ENCODE data around the gene ATP2B2. TPM values are rescaled to one million over a fixed set of nuclear protein-coding genes. Genes with fewer than 3 reads are reported as not detected.
A peak's percentile ranks its signal among the peaks of the same experiment; 100 is the strongest.

ATP2B2 gene
- total RNA-seq, 1 experiment from 2014 or later = not detected

DNA sequence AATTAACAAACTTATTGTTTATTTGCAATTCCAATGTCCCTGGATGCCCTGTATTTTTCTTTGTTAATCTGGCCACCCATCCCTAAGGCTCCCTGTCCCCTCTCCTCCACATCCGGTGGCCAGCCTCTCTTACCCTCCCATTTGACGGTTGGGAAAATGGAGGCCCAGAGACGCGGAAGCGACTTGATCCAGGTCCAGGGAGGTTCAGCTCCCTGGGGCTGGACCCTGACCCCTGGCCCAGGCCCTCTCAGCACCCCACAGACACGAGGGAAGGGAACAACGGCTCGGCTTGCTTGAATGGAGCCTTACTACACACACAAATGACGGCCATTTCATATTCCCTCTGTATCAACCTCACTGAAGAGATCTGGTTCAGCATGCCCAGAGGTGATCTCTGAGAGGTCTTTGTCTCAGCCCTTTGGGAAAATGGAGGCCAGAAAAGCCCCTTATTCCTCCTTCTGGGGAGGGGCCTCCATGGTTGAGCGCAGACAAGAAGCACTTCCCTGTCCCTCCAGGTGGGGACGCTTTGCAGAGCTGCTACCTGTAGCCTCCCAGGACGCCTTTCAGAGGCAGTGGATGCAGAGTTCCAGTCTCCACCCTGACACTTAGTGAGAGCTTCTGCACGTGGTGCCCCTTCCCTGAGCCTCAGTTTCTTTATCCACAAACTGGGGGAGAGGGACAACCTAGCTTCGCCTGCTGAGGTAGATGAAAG lies 82.1 kb downstream of the ATP2B2 start:
- no TSS peak for BruUV-seq (replicated peaks)
- DNase-seq (ENCODE audit: low read depth, low spot score) (no peak), ATAC-seq (peak; percentile 45)
- intact Hi-C loops (cut with micrococcal nuclease) = loop anchor here (10.0 kb wide), 1 partner anchor 281 kb away; no protein-coding TSS in a partner anchor
- H3K27ac ChIP-seq (ENCODE audit: low read depth, low read length) = no peak overlapping the region
- peaks cover 3% of the 10 kb centered on the region; the same call in 1 of the 2 replicates for H3K27me3 ChIP-seq (ENCODE audit: insufficient read depth, low read length)
- no peaks in the 10 kb centered on the region for H3K79me2 ChIP-seq (ENCODE audit: insufficient read depth, low read length)
- RAD21 ChIA-PET (ENCODE audit: low non-redundant PET in 1 of 2, low total read pairs in 2 of 2, uncharacterized antibody in 2 of 2, unreplicated experiment in 2 of 2) = no interaction called here
- H4K20me1 ChIP-seq (ENCODE audit: insufficient read depth) = no peaks in the 10 kb centered on the region
- no peaks in the 10 kb centered on the region for H3K4me1 ChIP-seq (ENCODE audit: control insufficient read depth in 1 of 2, insufficient read depth in 2 of 2, low read length in 2 of 2)
- H3K4me2 ChIP-seq (ENCODE audit: low read length) = no peak overlapping the region
- POLR2A ChIA-PET = no interaction called here
- CTCF ChIA-PET = interaction anchor here (1.2 kb wide), 1 partner anchor 281 kb away, joined by 3 read pairs; no protein-coding TSS in a partner anchor
- no peaks in the 10 kb centered on the region for H3K36me3 ChIP-seq (ENCODE audit: control insufficient read depth in 1 of 2, insufficient read depth in 2 of 2, low read length in 2 of 2)
- no peaks in the 10 kb centered on the region for H3K9me3 ChIP-seq (ENCODE audit: control insufficient read depth in 1 of 2, insufficient read depth in 1 of 2, low read depth in 1 of 2, low read length in 2 of 2)
- no peak overlapping the region for H3K9ac ChIP-seq (ENCODE audit: low read length)
- TF ChIP-seq JUND (IDR thresholded peaks at IDR 0.05) (no peak), CBX3 (IDR thresholded peaks at IDR 0.05; ENCODE audit: low read depth) (no peak), FOSL1 (IDR thresholded peaks at IDR 0.05; ENCODE audit: low read depth) (no peak), ELF1 (IDR thresholded peaks at IDR 0.05; ENCODE audit: borderline replicate concordance, low read depth) (no peak), SIN3A (IDR thresholded peaks at IDR 0.05; ENCODE audit: low read depth) (no peak), SP1 (IDR thresholded peaks at IDR 0.05; ENCODE audit: low read depth) (no peak), YY1 (IDR thresholded peaks at IDR 0.05; ENCODE audit: extremely low read depth, insufficient replicate concordance, low read depth, low read length) (no peak), RAD21 (IDR thresholded peaks at IDR 0.05; ENCODE audit: low read depth) (no peak), ZFX (IDR thresholded peaks at IDR 0.05) (no peak), CEBPB (IDR thresholded peaks at IDR 0.05; ENCODE audit: low read depth) (no peak), ZNF274 (IDR thresholded peaks at IDR 0.05; ENCODE audit: low read depth, low read length) (no peak), EGR1 (IDR thresholded peaks at IDR 0.05; ENCODE audit: low read depth) (no peak), EZH2 (IDR thresholded peaks at IDR 0.05) (no peak), POLR2AphosphoS5 (IDR thresholded peaks at IDR 0.05; ENCODE audit: low read depth, low read length) (no peak), EZH2phosphoT487 (IDR thresholded peaks at IDR 0.05; ENCODE audit: borderline replicate concordance) (no peak)
- TF ChIP-seq, protein P1, sequence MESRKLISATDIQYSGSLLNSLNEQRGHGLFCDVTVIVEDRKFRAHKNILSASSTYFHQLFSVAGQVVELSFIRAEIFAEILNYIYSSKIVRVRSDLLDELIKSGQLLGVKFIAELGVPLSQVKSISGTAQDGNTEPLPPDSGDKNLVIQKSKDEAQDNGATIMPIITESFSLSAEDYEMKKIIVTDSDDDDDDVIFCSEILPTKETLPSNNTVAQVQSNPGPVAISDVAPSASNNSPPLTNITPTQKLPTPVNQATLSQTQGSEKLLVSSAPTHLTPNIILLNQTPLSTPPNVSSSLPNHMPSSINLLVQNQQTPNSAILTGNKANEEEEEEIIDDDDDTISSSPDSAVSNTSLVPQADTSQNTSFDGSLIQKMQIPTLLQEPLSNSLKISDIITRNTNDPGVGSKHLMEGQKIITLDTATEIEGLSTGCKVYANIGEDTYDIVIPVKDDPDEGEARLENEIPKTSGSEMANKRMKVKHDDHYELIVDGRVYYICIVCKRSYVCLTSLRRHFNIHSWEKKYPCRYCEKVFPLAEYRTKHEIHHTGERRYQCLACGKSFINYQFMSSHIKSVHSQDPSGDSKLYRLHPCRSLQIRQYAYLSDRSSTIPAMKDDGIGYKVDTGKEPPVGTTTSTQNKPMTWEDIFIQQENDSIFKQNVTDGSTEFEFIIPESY (IDR thresholded peaks at IDR 0.05; ENCODE audit: extremely low read depth, insufficient replicate concordance, low read length) = no peak
- TF ChIP-seq, protein P2, sequence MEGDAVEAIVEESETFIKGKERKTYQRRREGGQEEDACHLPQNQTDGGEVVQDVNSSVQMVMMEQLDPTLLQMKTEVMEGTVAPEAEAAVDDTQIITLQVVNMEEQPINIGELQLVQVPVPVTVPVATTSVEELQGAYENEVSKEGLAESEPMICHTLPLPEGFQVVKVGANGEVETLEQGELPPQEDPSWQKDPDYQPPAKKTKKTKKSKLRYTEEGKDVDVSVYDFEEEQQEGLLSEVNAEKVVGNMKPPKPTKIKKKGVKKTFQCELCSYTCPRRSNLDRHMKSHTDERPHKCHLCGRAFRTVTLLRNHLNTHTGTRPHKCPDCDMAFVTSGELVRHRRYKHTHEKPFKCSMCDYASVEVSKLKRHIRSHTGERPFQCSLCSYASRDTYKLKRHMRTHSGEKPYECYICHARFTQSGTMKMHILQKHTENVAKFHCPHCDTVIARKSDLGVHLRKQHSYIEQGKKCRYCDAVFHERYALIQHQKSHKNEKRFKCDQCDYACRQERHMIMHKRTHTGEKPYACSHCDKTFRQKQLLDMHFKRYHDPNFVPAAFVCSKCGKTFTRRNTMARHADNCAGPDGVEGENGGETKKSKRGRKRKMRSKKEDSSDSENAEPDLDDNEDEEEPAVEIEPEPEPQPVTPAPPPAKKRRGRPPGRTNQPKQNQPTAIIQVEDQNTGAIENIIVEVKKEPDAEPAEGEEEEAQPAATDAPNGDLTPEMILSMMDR (IDR thresholded peaks at IDR 0.05 in 2 of 3, conservative IDR thresholded peaks at IDR 0.05 in 1 of 3; ENCODE audit: borderline replicate concordance in 1 of 3, insufficient read depth in 1 of 3, low read depth in 2 of 3, low read length in 2 of 3) = no peak; a peak in 1 of 6 replicates
- TF ChIP-seq, protein P3, sequence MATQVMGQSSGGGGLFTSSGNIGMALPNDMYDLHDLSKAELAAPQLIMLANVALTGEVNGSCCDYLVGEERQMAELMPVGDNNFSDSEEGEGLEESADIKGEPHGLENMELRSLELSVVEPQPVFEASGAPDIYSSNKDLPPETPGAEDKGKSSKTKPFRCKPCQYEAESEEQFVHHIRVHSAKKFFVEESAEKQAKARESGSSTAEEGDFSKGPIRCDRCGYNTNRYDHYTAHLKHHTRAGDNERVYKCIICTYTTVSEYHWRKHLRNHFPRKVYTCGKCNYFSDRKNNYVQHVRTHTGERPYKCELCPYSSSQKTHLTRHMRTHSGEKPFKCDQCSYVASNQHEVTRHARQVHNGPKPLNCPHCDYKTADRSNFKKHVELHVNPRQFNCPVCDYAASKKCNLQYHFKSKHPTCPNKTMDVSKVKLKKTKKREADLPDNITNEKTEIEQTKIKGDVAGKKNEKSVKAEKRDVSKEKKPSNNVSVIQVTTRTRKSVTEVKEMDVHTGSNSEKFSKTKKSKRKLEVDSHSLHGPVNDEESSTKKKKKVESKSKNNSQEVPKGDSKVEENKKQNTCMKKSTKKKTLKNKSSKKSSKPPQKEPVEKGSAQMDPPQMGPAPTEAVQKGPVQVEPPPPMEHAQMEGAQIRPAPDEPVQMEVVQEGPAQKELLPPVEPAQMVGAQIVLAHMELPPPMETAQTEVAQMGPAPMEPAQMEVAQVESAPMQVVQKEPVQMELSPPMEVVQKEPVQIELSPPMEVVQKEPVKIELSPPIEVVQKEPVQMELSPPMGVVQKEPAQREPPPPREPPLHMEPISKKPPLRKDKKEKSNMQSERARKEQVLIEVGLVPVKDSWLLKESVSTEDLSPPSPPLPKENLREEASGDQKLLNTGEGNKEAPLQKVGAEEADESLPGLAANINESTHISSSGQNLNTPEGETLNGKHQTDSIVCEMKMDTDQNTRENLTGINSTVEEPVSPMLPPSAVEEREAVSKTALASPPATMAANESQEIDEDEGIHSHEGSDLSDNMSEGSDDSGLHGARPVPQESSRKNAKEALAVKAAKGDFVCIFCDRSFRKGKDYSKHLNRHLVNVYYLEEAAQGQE (IDR thresholded peaks at IDR 0.05; ENCODE audit: low read depth) = no peak
- TF ChIP-seq, protein P4, sequence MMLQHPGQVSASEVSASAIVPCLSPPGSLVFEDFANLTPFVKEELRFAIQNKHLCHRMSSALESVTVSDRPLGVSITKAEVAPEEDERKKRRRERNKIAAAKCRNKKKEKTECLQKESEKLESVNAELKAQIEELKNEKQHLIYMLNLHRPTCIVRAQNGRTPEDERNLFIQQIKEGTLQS (IDR thresholded peaks at IDR 0.05) = no peak
- H3K4me3 ChIP-seq (replicated peaks in 1 of 2; ENCODE audit: low read depth in 1 of 2, low read length in 2 of 2) = no peak overlapping the region
- H2AFZ ChIP-seq (ENCODE audit: low read depth, low read length, poor library complexity, severe bottlenecking) = no peak overlapping the region
- H3K9me2 ChIP-seq (ENCODE audit: insufficient read depth) = no peaks in the 10 kb centered on the region

All from HCT116 (cell line).